ENCODE measurements around the gene PHLDA2.

The PHLDA2 gene

GRCh38 chr11:2929950-2930703, 907 bp upstream of the PHLDA2 start:
- DNase-seq (ENCODE audit: low read depth), result no peak

- no peak for DNase-seq (ENCODE audit: low read depth)
Measured at GRCh38 chr11:2929531-2929949, 320 bp upstream of the PHLDA2 start.

GRCh38 chr11:2927851-2928604, 1.2 kb downstream of the PHLDA2 start:
- no peak for DNase-seq (ENCODE audit: low read depth)

DNA sequence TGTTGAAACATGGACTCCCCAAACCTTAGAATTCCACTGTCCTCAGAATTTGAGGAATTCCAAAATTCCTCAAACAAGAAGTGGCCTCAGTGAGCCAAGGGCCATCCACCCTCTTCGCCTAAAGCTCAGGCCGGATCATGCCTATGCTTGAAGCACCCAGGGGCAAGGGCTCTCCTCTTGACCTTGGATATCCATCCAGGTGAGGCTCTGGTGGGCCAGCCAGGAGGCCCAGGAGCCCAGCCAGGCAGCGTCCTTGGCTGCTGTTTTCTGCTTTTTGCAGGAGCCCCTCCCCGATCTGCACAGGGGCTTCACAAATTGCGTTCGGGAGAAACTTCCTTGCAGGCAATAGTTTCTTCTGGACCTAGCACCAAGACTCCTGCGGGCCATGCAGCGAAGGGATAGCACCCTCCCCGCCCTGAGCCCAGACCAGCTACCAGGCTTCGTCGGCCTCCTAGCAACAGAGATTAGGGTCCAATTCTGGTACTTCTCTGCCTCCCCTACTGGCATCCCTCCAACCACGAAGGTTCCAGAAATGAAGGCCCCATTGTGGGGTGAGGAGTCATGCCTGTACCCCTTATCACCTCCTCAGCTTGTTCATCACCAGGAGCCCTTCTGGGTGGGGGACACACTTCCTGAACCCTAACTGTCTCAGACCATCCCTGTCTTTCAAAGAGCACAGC, 2.0 kb downstream of the PHLDA2 start:
- DNase-seq (ENCODE audit: low read depth), result no peak

GRCh38 chr11:2926611-2927051, 2.6 kb downstream of the PHLDA2 start:
- DNase-seq (ENCODE audit: low read depth), result no peak

DNA sequence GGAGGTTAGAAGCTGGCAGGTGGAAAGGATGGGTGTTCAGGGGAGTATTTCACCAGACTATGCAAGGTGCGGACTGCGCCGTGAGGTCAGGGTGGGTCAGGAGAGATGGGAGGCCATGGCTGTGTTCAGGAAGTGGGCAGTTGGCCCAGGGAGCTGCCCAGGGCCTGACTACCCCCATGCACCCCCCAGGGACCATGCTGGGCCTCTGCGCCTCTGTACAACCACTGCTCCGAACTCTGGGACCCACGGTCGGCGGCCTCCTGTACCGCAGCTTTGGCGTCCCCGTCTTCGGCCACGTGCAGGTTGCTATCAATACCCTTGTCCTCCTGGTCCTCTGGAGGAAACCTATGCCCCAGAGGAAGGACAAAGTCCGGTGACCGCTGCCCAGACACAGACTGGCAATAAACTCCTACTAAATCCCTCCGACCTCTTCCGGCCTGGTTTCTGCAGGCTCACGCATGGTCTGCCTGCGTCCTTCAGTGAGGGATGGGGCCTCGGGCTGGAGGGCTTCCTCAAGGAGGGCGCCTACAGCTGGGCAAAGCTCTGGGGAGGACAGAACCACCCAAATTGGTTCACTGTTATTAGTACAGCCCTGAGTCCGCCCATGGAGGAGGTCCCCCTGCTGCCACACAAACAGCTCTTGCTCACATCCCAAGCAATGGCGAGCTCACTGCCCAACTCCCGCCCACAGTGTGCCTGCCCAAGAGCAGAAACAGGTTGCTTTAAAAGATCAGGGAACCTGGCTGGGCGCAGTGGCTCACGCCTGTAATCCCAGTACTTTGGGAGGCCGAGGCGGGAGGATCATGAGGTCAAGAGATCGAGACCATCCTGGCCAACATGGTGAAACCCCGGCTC, 4.2 kb downstream of the PHLDA2 start:
- DNase-seq (ENCODE audit: low read depth), result no peak

GRCh38 chr11:2924381-2924780, 4.8 kb downstream of the PHLDA2 start:
- no peak for DNase-seq (ENCODE audit: low read depth)

DNA sequence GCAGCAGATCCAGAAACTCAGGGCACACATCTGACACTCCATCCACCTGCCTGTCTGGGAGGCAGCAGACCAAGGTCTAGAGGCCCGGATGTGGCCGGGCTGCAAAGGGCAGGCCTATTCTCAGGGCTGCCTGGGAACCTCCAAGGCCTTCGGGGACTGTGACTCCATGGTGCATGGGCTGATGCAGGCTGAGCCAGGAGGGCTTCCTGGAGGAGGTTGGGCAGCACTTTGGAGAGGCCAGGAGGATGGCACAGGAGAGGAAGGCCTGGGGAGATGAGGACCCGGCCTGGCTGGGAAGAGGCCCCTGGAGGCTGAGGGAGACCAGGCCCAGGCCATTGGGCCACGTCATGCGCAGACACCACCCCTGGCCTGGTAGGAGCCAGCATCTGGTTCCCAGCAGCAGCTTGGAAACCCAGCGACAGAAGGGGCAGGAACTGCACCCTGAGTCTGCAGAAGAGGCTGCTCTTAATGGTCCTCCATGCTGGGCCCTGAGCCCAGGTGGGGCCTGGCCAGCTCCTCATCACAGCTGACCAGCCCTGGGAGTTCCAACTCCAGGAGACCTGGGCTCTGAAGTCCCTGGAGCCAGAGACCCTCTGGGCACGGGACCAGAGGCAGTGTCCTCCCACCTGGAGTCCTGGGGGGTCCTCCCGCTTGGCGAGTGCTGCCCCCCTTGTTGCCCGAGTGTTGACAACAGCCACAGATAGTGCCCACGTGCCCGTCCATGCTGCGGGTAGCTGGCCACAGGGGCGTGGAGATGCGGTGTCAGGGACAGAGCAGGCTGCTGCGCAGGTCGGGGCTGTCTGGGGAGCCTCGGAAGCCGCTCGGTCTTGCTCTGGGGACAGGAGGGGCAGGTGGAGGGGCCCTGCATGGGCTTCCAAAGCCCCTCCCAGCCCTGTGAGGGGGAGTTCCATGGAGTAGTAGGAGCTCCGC, 5.5 kb downstream of the PHLDA2 start:
- DNase-seq (ENCODE audit: low read depth), result no peak

DNA sequence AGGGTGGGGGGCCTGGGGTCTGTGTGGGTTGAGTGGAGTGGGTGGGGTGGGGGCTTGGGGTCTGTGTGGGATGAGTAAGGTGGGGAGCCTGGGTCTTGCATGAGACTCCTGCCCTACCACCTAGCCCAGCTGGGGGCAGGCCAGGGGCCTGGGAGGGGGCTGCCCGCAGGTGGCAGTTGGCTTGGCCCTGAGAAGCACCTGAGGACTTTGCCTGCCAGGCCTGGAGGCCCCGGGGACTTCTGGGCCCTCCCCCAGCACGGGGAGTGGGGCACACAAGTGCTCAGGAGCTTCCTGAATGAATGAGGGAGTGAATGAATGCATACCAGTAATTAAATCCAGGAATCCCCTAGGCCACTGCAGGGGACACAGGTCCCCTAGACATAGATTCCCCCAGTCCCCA, 6.6 kb downstream of the PHLDA2 start:
- no peak for DNase-seq (ENCODE audit: low read depth)

DNA sequence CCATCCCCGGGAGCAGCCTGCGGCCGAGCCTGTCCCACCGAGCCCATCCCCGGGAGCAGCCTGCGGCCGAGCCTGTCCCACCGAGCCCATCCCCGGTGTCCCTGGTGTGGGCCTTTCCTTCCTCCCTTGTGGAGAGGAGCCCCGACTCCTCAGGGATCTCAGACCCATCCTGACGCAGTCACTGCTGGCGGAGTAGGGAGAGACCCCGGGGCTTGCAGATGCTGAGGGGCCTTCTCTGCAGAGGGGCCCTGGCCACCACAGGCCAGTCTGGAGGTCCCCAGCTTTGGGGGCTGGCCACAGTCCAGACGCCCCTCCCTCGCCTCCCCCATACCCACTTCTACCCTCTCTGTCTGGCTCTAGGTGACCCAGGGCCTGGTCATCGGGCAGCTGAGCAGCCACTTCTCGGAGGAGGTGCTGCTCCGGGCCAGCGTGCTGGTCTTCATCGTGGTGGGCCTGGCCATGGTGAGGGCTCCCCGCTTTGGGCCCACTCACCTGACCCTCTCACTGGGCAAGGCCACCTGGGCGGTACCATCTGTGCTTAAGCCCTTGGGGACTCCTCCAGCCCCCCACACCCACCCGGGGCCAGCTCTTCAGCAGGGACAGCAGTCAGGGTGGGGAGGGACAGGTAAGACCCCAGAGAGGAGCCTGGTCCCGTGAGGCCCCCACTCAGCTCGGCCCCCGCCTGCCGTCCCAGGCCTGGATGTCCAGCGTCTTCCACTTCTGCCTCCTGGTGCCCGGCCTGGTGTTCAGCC, 7.3 kb downstream of the PHLDA2 start:
- no peak for DNase-seq (ENCODE audit: low read depth)

GRCh38 chr11:2921261-2921660, 8.0 kb downstream of the PHLDA2 start:
- DNase-seq (ENCODE audit: low read depth), result no peak

DNA sequence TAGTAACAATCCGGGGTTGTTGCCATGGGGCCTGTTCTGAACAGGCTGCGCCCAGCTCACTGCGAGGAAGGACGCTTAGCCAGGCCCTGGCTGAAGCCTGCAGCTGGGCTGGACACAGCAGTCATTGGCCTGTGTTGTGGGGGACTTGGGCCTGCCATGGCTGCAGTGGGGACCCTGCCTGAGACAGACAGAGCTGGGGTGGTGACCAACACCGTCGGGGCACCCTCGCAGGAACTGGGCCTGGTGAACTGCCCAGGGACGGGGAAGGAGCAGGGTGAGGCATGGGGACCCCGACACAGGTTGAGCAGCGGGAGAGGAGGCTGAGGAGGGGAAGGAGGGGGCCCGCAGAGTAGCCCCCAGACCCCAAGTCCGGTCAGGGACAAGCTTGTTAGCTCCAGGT, 8.9 kb downstream of the PHLDA2 start:
- DNase-seq (ENCODE audit: low read depth), result no peak

GRCh38 chr11:2919837-2920236, 9.4 kb downstream of the PHLDA2 start:
- DNase-seq (ENCODE audit: low read depth), result no peak

DNA sequence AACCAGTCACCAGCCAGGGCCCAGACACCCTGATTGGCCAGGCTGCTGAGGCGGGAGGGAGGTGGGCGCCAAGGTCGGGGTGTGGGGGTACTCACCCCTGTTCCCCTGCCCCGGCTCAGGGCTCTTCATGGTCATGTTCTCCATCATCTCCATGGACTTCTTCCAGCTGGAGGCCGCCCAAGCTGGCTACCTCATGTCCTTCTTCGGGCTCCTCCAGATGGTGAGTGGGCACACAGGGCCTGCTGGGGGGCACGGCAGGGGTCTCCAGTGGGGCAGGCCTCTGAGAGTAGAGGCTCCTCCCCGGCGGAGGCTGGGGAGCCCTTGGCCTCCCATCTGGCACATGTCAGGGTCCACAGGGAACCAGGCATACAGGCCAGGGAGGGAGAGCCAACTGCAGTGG, 10.0 kb downstream of the PHLDA2 start:
- DNase-seq (ENCODE audit: low read depth), result no peak

GRCh38 chr11:2917842-2918490, 11.3 kb downstream of the PHLDA2 start:
- DNase-seq (ENCODE audit: low read depth), result no peak

- DNase-seq (ENCODE audit: low read depth), result no peak
Measured at GRCh38 chr11:2916892-2917645, 12.2 kb downstream of the PHLDA2 start.

DNA sequence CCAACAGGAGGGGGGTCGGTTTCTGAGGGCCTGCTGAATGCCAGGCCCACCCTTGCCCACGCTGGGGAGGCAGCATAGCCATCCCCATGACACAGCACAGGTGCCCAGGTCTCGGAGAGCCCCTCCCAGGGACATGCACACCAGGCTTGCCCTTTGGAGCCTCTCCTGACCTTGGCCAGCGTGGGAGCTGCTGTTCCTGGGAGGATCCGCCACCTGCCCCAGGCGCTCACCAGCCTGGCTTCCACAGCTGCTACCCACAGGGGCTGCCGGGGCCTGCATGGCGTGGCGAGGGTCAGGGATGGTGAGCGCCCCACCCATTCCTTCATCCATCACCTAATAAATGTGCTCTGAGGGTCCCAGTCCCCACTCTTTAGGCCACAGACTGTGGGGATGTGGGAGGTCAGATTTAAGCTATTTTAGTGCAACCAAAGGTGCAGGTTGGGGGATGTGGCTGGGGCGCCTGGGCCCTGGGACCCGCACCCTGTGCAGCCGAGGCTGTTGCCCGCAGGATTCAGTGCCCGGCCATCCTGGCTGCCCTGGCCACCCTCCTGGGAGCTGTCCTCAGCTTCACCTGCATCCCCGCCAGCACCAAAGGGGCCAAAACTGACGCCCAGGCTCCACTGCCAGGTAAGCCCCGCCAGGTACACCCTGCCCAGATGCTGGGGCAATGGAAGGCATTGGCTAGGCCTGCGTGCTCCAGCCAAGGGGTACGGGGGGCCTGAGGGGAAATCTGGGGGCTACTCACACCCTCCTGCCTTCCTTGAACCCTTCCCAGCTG, 12.9 kb downstream of the PHLDA2 start:
- no peak for DNase-seq (ENCODE audit: low read depth)

DNA sequence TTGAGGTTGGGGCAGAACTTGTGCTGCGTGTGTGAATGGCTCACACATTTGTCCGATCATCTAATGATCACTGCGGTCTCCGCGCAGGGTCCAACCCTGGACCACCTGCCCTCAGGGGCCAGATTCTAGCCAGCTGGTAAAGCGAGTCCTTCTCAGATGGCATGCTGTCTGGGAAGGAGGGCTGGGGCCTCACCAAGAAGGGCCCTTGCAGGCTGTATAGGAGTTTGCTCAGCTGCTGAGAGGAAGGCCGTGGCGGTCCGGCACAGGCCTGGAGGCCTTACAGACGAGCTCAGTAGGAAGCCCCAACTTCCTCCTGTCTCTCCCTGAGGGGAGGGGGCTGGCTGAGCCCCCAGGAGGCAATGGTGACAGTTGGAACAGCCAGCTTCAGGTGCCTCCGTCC, 13.7 kb downstream of the PHLDA2 start:
- DNase-seq (ENCODE audit: low read depth), result no peak
